Hypothalamus (tissue), 51 donors: ENCODE results near the gene CD22.
"Not testable (repeated sequence)": the region's sequence is repeated elsewhere in the genome, so short reads cannot be mapped to it uniquely, and the experiment has no call there.

ENCODE experiments used
- DNase-seq, 51 donors: peaks; one replicate each; lab custom pipeline; 2025; lab: John Stamatoyannopoulos, UW

The CD22 gene

DNA sequence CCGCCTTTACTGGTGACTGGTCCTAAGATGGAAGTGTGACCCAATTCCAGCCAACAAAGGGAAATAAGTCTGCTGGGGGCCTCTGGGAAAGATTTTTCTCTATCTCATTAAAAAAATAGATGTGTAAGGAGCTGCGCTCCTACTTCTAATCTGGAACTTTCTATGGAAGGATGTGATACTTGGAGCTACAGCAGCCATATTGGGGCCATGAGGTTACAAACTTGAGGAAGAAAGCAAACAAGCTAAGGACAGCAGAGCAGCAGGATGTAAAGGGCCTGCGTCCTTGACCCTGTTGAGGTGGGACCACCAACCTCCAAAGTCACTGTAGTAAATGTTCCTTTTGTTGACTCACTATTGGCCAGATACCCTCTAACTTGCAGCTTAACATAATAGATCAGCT, 49.4 kb downstream of the CD22 start:
- DNase-seq = no peak

DNA sequence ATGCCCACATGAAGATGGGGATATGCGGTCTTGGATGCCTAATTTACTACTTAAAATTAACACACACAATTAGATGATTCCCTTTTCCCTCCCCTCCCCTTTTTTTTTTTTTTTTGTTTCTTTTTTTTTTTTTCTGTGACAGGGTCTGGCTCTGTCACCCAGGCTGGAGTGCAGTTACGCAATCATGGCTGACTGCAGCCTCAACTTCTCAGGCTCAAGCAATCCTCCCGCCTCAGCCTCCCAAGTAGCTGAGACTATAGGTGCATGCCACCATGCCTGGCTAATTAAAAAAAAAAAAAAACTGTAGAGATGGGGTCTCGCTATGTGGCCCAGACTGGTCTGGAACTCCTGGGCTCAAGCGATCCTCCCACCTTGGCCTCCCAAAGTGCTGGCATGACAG, 50.6 kb downstream of the CD22 start:
- DNase-seq = not testable (repeated sequence)

GRCh38 chr19:35379992-35380391, 51.0 kb downstream of the CD22 start:
- no peak for DNase-seq

DNA sequence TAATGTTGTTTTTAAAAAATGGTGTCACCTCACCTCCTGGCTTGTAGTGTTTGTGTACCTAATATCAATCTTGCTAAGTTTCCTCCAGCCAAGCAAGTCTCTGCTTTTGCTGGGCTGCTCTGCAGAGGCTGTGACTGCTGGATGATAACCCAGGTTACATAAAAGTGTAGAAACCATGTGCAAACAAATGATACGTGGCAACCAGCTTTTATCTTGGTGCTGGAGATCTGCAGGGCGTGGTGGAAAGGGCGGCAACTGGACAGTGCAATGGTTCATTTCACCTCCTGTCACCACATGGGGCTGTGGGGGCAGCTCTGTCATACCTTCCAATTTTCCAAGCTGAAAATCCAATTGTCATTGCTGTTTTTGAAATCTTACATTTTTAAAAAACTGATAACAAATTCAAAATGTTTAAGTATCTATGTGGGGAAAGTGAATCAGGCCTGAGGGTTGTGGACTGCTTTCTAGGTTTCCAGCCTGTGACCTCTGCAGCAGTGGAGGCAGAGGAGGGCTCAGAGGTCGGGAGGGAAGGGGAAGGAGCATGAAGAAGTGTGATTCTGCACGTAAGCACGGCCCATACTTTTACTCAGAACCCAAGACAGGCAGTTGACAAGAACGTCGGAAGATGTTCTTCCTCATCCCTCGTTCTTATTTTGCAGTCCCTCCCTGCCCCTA, 51.6 kb downstream of the CD22 start:
- no peak for DNase-seq

GRCh38 chr19:35381318-35381717, 52.3 kb downstream of the CD22 start:
- no peak for DNase-seq

- no peak for DNase-seq
Measured at GRCh38 chr19:35381926-35382325, 52.9 kb downstream of the CD22 start.

DNA sequence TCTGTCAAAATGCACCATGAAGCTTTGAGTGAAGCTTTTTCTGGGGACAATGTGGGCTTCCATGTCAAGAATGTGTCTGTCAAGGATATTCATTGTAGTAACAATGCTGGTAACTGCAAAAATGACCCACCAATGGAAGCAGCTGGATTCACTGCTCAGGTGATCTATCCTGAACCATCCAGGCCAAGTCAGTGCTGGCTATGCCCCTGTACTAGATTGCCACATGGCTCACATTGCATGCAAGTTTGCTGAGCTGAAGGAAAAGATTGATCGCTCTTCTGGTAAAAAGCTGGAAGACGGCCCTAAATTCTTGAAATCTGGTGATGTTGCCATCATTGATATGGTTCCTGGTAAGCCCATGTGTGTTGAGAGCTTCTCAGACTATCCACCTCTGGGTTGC, 54.5 kb downstream of the CD22 start:
- no peak for DNase-seq

DNA sequence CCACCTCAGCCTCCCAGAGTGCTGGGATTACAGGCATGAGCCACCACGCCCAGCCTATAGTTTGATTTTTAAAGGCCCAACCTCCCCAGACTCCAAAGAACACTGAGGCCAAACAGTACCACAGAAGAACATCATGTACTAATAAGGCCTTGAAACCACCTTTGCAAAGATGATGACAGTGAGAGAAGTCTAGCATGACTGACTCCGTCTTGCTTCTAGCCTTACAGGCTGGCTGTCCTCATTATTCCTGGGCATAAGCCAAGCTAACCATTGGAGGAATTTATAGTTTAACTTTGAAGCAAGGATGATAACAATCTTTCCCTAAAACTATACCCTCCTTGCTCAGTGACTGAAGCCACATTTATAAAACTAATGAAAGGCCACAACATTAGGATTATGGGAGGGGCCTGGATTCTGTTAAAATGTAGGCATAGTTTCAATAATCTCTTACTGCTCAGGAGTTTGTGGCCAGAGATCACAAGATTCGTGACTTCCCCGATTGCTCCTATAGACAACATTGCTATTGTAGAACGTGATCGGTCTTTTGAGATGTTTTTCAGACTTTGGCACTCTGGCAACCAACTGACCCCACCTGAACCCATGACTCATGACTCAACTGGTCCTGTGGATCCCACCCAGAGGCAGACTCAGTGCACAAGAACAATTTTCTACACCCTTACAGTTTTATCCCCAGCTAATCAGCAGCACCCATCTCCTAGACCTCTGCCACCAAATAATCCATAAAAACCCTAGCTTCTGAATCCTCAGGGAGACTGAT, 59.5 kb downstream of the CD22 start:
- no peak for DNase-seq

- no peak for DNase-seq
Measured at GRCh38 chr19:35389192-35389861, 60.3 kb downstream of the CD22 start.

DNA sequence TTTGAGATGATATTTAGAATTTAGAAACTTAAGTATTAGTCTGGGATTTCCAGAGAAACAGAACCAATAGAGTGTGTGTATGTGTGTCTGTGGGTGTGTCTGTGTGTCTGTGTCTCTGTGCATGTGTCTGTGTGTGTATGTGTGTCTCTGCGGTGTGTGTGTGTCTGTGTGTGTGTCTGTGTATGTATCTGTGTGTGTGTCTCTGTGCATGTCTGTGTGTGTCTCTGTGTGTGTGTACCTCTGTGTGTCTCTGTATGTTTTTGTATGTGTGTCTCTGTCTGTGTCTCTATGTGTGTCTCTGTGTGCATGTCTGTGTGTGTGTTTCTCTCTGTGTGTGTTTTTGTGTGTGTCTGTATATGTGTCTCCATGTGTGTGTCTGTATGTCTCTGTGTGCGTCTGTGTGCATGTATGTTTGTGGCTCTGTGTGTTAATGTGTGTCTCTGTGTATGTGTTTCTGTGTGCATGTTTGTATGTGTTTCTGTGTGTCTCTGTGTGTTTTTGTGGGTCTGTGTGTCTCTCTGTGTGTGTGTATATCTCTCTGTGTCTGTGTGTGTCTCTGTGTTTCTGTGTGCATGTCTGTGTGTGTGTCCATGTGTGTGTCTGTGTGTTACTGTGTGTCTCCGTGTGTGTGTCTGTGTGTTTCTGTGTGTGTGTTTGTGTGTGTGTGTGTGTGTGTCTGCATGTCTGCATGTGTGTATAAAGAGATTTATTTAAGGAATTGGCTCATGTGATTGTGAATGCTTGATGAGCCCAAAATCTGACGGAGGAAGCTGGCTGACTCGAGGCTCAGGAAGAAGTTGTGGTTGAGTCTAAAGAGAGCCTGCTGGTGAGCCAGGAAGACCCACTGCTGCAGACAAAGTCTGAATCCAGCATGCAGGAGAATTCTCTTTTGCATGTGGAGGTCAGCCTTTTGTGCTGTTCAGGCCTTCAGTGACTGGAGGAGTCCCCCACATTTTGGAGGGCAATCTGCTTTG, 64.0 kb downstream of the CD22 start:
- no peak for DNase-seq

DNA sequence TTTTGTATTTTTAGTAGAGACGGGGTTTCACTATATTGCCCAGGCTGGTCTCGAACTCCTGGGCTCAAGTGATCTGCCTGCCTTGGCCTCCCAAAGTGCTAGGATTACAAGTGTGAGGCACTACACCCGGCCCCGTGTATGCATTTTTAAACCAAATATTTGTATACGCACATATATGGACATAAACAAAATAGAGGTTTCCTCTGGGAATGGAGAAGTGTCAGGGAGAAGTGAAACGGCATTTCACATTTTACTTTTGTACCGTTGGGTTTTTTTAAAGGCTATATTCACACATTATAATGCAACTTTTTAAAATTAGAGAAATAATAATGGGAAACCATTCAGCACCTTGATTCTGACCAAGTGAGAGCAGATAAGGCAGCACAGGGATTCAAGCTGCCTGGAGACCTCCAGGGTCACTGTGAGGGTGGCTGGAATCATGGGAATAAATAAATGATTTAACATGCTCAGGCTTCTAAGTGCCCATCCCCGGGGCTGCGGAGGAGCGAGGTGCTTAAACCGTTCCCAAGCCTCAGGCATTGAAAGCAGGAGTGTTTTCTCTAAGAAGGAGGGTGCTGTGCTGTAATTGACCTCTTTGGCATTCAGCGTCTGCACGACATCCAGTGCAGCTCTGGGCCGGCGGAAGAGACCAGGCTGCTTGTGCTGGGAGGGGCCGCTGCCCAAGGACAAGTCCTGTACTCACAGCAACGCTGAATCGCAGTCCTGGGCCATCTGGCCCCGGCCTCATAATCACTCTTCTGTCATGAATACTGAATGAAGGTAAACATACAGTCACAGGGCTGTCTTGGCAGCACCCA, 66.6 kb downstream of the CD22 start:
- DNase-seq = peak in 18 of 51 donors; percentile 1 to 35 (median 9)

- no peak for DNase-seq
Measured at GRCh38 chr19:35396240-35396885, 67.4 kb downstream of the CD22 start.
